ENCODE measurements around the gene TRIM49. TPM values are rescaled to one million over a fixed set of nuclear protein-coding genes. Genes with fewer than 3 reads are reported as not detected.

TRIM49 gene
- total RNA-seq = not detected

GRCh38 chr11:89808475-89808874, at the start of gene TRIM49:
Gene TRIM49, minus strand, starts transcription at chr11:89808575. Its CDS starts 4,106 bp downstream, at chr11:89804469.

Small RNA genes lying within 50 kb of the gene (small RNA-seq; reads per million reads assigned to genes)
- gene AP003122.3 (ENCODE audit: low replicate concordance) = not detected

Other genes with a start within 250 kb of the TRIM49 start
- not detected for gene TRIM77, start 98.3 kb downstream of the TRIM49 start, total RNA-seq
- gene TRIM64B, start 69.9 kb upstream of the TRIM49 start, total RNA-seq = not detected
- gene TRIM49D1, start 113.7 kb upstream of the TRIM49 start, total RNA-seq = not detected
- gene TRIM49D2, start 115.5 kb upstream of the TRIM49 start, total RNA-seq = not detected
- gene TRIM64, start 157.5 kb upstream of the TRIM49 start, total RNA-seq = not detected
- not detected for gene TRIM49C, start 222.5 kb upstream of the TRIM49 start, total RNA-seq

Data from metanephros (tissue), 2 donors.